OCI-LY3 (cell line): ENCODE results near the gene NXNL1.

Source experiments
- EZH2phosphoT487 ChIP-seq: fragments of 200-600 bp; shearing (Covaris generic); IDR thresholded peaks from 2 replicates; pipeline ENCODE4 v1.6.1; 2018; ENCODE audit warnings: antibody characterized with exemption, mixed run types, low read depth
- TF ChIP-seq, protein P1 (sequence below): fragments of 200-600, 300-600 bp; sonication (generic); IDR thresholded peaks from 2 replicates; pipeline ENCODE4 v1.5.1; 2014; ENCODE audit warnings: antibody characterized with exemption, low read length, low read depth

DNA sequence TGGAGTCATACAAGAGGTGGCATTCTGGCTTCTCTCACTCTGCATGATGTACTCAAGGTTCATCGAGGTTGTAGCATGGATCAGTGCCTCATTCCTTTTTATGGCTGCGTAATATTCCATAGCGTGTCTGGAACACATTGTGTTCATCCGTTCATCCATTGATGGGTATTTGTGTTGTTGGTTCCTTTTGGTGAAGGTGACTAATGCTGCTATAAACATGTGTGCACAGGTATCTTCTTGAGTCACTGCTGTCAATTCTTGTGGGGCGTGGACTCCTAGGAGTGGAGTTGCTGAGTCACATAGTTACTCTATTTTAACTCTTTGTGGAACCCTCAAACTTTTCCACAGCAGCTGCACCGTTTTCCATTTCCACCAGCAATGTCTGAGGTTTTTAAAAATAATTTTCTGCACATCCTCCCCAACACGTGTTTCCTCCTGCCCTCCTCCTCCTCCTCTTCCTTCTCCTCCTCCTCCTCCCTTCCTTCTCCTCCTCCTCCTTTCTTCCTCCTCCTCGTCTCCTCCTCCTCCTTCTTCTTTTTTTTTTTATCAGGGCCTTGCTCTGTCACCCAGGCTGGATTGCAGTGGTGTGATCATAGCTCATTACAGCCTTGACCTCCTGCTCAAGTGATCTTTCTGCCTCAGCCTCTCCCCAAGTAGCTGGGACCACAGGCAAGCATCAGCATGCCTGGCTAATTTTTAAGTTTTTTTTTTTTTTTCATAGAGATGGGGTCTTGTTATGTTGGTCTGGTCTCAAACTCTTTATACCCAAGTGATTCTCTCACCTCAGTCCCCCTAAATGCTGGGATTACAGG, 10.3 kb downstream of the NXNL1 start:
- TF ChIP-seq, protein P1, sequence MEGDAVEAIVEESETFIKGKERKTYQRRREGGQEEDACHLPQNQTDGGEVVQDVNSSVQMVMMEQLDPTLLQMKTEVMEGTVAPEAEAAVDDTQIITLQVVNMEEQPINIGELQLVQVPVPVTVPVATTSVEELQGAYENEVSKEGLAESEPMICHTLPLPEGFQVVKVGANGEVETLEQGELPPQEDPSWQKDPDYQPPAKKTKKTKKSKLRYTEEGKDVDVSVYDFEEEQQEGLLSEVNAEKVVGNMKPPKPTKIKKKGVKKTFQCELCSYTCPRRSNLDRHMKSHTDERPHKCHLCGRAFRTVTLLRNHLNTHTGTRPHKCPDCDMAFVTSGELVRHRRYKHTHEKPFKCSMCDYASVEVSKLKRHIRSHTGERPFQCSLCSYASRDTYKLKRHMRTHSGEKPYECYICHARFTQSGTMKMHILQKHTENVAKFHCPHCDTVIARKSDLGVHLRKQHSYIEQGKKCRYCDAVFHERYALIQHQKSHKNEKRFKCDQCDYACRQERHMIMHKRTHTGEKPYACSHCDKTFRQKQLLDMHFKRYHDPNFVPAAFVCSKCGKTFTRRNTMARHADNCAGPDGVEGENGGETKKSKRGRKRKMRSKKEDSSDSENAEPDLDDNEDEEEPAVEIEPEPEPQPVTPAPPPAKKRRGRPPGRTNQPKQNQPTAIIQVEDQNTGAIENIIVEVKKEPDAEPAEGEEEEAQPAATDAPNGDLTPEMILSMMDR, result no peak
- TF ChIP-seq EZH2phosphoT487, result no peak
